IMR-90 (cell line): ENCODE results near the gene EXOC3L4. TPM values are rescaled to one million over a fixed set of nuclear protein-coding genes. Genes with fewer than 3 reads are reported as not detected.

Experiments used
- ATAC-seq: fragments of 200-7000 bp; cut with Tn5 transposase; 2 replicates; pipeline ENCODE4 v1.9.1; 2020; ENCODE audit warnings: low read depth, mild to moderate bottlenecking, moderate library complexity
- BruUV-seq: library from RNA; stranded (reverse); fragments of 400-500 nt; replicated peaks from 2 replicates; lab custom pipeline; 2021; lab: Mats Ljungman, UMichigan
- CTCF ChIA-PET: fragments of 300-600 bp; formaldehyde crosslinking; extraction: SDS; loops from one replicate; lab custom pipeline; 2021; ENCODE audit warnings: antibody characterized with exemption; lab: Yijun Ruan, JAX
- POLR2A ChIA-PET: fragments of 300-600 bp; sonication (Branson Sonifier 250); formaldehyde crosslinking; loops from one replicate; lab custom pipeline; 2022; ENCODE audit warnings: antibody characterized with exemption; ENCODE audit not compliant: unreplicated experiment; lab: Charles Lee
- DNase-seq: peaks from one replicate; pipeline ENCODE4 v3.0.0; 2013
- H2AFZ ChIP-seq: replicated peaks from 2 replicates; pipeline ENCODE3; 2013; ENCODE audit warnings: low read length, mild to moderate bottlenecking; ENCODE audit not compliant: poor library complexity
- H2AK5ac ChIP-seq: 2 replicates; pipeline ENCODE4 v1.6.1; 2013; ENCODE audit warnings: low read depth, low read length, inconsistent platforms
- H2AK9ac ChIP-seq: replicated peaks from 2 replicates; pipeline ENCODE3; 2013; ENCODE audit warnings: mild to moderate bottlenecking, low read depth, low read length, moderate library complexity; ENCODE audit not compliant: poor library complexity
- H2BK120ac ChIP-seq: 2 replicates; pipeline ENCODE4 v1.6.1; 2013; ENCODE audit warnings: low read depth, low read length, inconsistent platforms
- H2BK15ac ChIP-seq: 3 replicates; pipeline ENCODE4 v1.6.1; 2013; ENCODE audit warnings: low read depth, low read length, inconsistent platforms
- H2BK20ac ChIP-seq: 2 replicates; pipeline ENCODE4 v1.6.1; 2013; ENCODE audit warnings: low read depth, mild to moderate bottlenecking, inconsistent platforms, low read length, moderate library complexity
- H2BK5ac ChIP-seq: 2 replicates; pipeline ENCODE4 v1.6.1; 2013; ENCODE audit warnings: mild to moderate bottlenecking, low read depth, low read length, inconsistent platforms; ENCODE audit not compliant: poor library complexity, severe bottlenecking
- H3K14ac ChIP-seq: replicated peaks from 2 replicates; pipeline ENCODE4 v1.6.1; 2013; ENCODE audit warnings: low read depth, low read length, inconsistent platforms
- H3K18ac ChIP-seq: 2 replicates; pipeline ENCODE4 v1.6.1; 2013; ENCODE audit warnings: low read depth, low read length, control low read depth
- H3K23ac ChIP-seq: 2 replicates; pipeline ENCODE4 v1.6.1; 2013; ENCODE audit warnings: low read depth, low read length, inconsistent platforms
- H3K27ac ChIP-seq: 2 replicates; pipeline ENCODE4 v1.5.1; 2013; ENCODE audit warnings: mild to moderate bottlenecking, control low read depth, low read length; ENCODE audit not compliant: insufficient read depth
- H3K27me3 ChIP-seq: 2 replicates; pipeline ENCODE4 v1.6.1; 2013; ENCODE audit warnings: low read length; ENCODE audit not compliant: control insufficient read depth, insufficient read depth
- H3K36me3 ChIP-seq: 2 replicates; pipeline ENCODE4 v1.6.1; 2013; ENCODE audit warnings: low read length, mixed read lengths; ENCODE audit not compliant: control insufficient read depth, insufficient read depth
- H3K4ac ChIP-seq: 2 replicates; pipeline ENCODE4 v1.6.1; 2013; ENCODE audit warnings: low read depth, low read length, inconsistent platforms
- H3K4me1 ChIP-seq: 2 replicates; pipeline ENCODE4 v1.6.1; 2013; ENCODE audit warnings: low read length, mixed read lengths; ENCODE audit not compliant: control insufficient read depth, insufficient read depth
- H3K4me2 ChIP-seq: 2 replicates; pipeline ENCODE4 v1.6.1; 2013; ENCODE audit warnings: low read depth, mild to moderate bottlenecking, control low read depth, low read length, moderate library complexity
- H3K4me3 ChIP-seq: 2 replicates; pipeline ENCODE4 v1.5.1; 2013; ENCODE audit warnings: low read depth, mild to moderate bottlenecking, control low read depth, low read length, moderate library complexity; ENCODE audit not compliant: insufficient read depth
- H3K56ac ChIP-seq: 2 replicates; pipeline ENCODE4 v1.6.1; 2013; ENCODE audit warnings: low read length, inconsistent platforms; ENCODE audit not compliant: insufficient read depth; ENCODE audit errors: extremely low read depth
- H3K79me1 ChIP-seq, 2 experiments: 2 replicates each; pipeline ENCODE4 v1.6.1; 2013; ENCODE audit warnings: low read length in 2 of 2, inconsistent platforms in 1 of 2, low read depth in 1 of 2
- H3K9ac ChIP-seq: 2 replicates; pipeline ENCODE4 v1.6.1; 2013; ENCODE audit warnings: low read depth, low read length, control low read depth
- H3K9me1 ChIP-seq: 2 replicates; pipeline ENCODE4 v1.6.1; 2013; ENCODE audit warnings: low read length, inconsistent platforms; ENCODE audit not compliant: insufficient read depth
- H3K9me3 ChIP-seq: 2 replicates; pipeline ENCODE4 v1.6.1; 2013; ENCODE audit warnings: low read length; ENCODE audit not compliant: control insufficient read depth, insufficient read depth
- H4K20me1 ChIP-seq: 2 replicates; pipeline ENCODE4 v1.6.1; 2013; ENCODE audit warnings: low read length, inconsistent platforms; ENCODE audit not compliant: insufficient read depth
- H4K5ac ChIP-seq: 2 replicates; pipeline ENCODE4 v1.6.1; 2013; ENCODE audit warnings: mild to moderate bottlenecking, low read depth, low read length, control low read depth
- H4K8ac ChIP-seq, 2 experiments: 2 replicates each; pipeline ENCODE4 v1.6.1; 2013; ENCODE audit warnings: low read depth in 2 of 2, low read length in 2 of 2, control low read depth in 1 of 2, inconsistent platforms in 1 of 2
- H4K91ac ChIP-seq: 2 replicates; pipeline ENCODE4 v1.6.1; 2013; ENCODE audit warnings: low read depth, low read length, inconsistent platforms; ENCODE audit not compliant: insufficient read depth
- BHLHE40 ChIP-seq: fragments of 150-350 bp; IDR thresholded peaks from 2 replicates; pipeline ENCODE4 v1.6.1; 2016; ENCODE audit warnings: mild to moderate bottlenecking, low read depth, low read length
- CEBPB ChIP-seq: IDR thresholded peaks from 2 replicates; pipeline ENCODE4 v1.6.1; 2012; ENCODE audit warnings: low read depth, low read length, improper control_type of control experiment
- CHD1 ChIP-seq: IDR thresholded peaks from 2 replicates; pipeline ENCODE4 v1.6.1; 2012; ENCODE audit warnings: low read depth, low read length, improper control_type of control experiment
- CTCF ChIP-seq: conservative IDR thresholded peaks from 2 replicates; pipeline ENCODE4 v1.5.1; 2012; ENCODE audit warnings: mild to moderate bottlenecking, low read depth, low read length, improper control_type of control experiment
- ELK1 ChIP-seq: fragments of 150-350 bp; IDR thresholded peaks from 2 replicates; pipeline ENCODE4 v1.6.1; 2016; ENCODE audit warnings: low read depth, mild to moderate bottlenecking, low read length, moderate library complexity, borderline replicate concordance
- FOS ChIP-seq: fragments of 150-350 bp; IDR thresholded peaks from 2 replicates; pipeline ENCODE4 v1.6.1; 2016; ENCODE audit warnings: low read depth, low read length
- MAFK ChIP-seq: IDR thresholded peaks from 2 replicates; pipeline ENCODE4 v1.6.1; 2012; ENCODE audit warnings: low read depth, low read length, improper control_type of control experiment
- MAZ ChIP-seq: IDR thresholded peaks from 2 replicates; pipeline ENCODE4 v1.6.1; 2012; ENCODE audit warnings: low read depth, mild to moderate bottlenecking, low read length, improper control_type of control experiment, moderate library complexity, borderline replicate concordance
- MXI1 ChIP-seq: IDR thresholded peaks from 2 replicates; pipeline ENCODE4 v1.6.1; 2012; ENCODE audit warnings: low read depth, mild to moderate bottlenecking, low read length, moderate library complexity, borderline replicate concordance
- NFE2L2 ChIP-seq: fragments of 150-350 bp; IDR thresholded peaks from 2 replicates; pipeline ENCODE4 v1.6.1; 2016; ENCODE audit warnings: low read depth, mild to moderate bottlenecking, low read length
- POLR2A ChIP-seq: IDR thresholded peaks from 2 replicates; pipeline ENCODE4 v1.6.1; 2012; ENCODE audit warnings: mild to moderate bottlenecking, low read depth, low read length
- RAD21 ChIP-seq: IDR thresholded peaks from 2 replicates; pipeline ENCODE4 v1.6.1; 2012; ENCODE audit warnings: low read length, improper control_type of control experiment
- RCOR1 ChIP-seq: IDR thresholded peaks from 2 replicates; pipeline ENCODE4 v1.6.1; 2012; ENCODE audit warnings: mild to moderate bottlenecking, low read length, improper control_type of control experiment; ENCODE audit not compliant: insufficient replicate concordance
- RFX5 ChIP-seq: IDR thresholded peaks from 2 replicates; pipeline ENCODE4 v1.8.0; 2012; ENCODE audit warnings: low read depth, mild to moderate bottlenecking, low read length, moderate library complexity
- SMC3 ChIP-seq: fragments of 150-350 bp; IDR thresholded peaks from 2 replicates; pipeline ENCODE4 v1.6.1; 2016; ENCODE audit warnings: low read depth, mild to moderate bottlenecking, antibody characterized with exemption, low read length, moderate library complexity
- USF2 ChIP-seq: fragments of 150-350 bp; IDR thresholded peaks from 2 replicates; pipeline ENCODE4 v1.6.1; 2017; ENCODE audit warnings: mild to moderate bottlenecking, antibody characterized with exemption, low read length, low read depth
- WGBS, 2 experiments: methylation state at CpG; one replicate each; pipeline versions ENCODE4 v1.1.5 to v1.1.7; 2013; ENCODE audit warnings: missing lambda C conversion rate in 2 of 2; ENCODE audit not compliant: insufficient read length in 1 of 2; ENCODE audit errors: extremely low coverage in 2 of 2; 5-methylcytosine and 5-hydroxymethylcytosine counted together
- dilution Hi-C: fragments of 300-500 bp; cut with HindIII; formaldehyde crosslinking; loops from one replicate; pipeline ENCODE4 v1.14.3; 2018; ENCODE audit warnings: low sequenced_read_pairs; ENCODE audit not compliant: unreplicated experiment
- in situ Hi-C: fragments of 300-500 bp; cut with MboI; formaldehyde crosslinking; loops from 3 replicates; pipeline ENCODE4 v1.14.3; 2019; ENCODE audit warnings: low sequenced_read_pairs, inconsistent platforms, mixed read lengths
- intact Hi-C: fragments of 100-400 bp; cut with micrococcal nuclease; formaldehyde crosslinking; loops from 2 replicates; pipeline ENCODE4 v1.10.0; 2022
- polyA plus RNA-seq, 3 experiments: library from polyadenylated mRNA; depleted of rRNA; stranded (reverse); fragments of >200 nt; gene quantifications; 2 replicates each; pipeline ENCODE4 v1.2.3, GENCODE V29; 2012; ENCODE audit warnings: low replicate concordance in 1 of 3
- total RNA-seq: library from RNA; depleted of rRNA; stranded (reverse); fragments of >200 nt; gene quantifications from 2 replicates; pipeline ENCODE4 v1.2.3, GENCODE V29; 2012

The EXOC3L4 gene
- total and polyA plus RNA-seq, 2 of the 4 experiments (the other 2 are of a cell fraction), result not detected

- no peaks in the 10 kb centered on the region for H4K20me1 ChIP-seq
- ChIA-PET CTCF (no interaction called here), POLR2A (no interaction called here)
- no peak overlapping the region for H2AK5ac ChIP-seq
- no peak overlapping the region for H4K91ac ChIP-seq
- H3K9me3 ChIP-seq, result no peaks in the 10 kb centered on the region
- no peak overlapping the region for H3K9ac ChIP-seq
- no peak overlapping the region for H2AK9ac ChIP-seq
- no peaks in the 10 kb centered on the region for H3K79me1 ChIP-seq
- no peak overlapping the region for H4K5ac ChIP-seq
- 8% methylated on average over 2 of the region's 4 CpGs; no CpG with 5 or more reads in 1 of the 2 experiments for WGBS, 2 experiments
- no TSS peak for BruUV-seq
- H3K23ac ChIP-seq, result no peak overlapping the region
- no peak overlapping the region for H3K18ac ChIP-seq
- ATAC-seq (peak; percentile 69), DNase-seq (peak; percentile 56)
- no peak overlapping the region for H2AFZ ChIP-seq
- intact Hi-C loops, result loop anchor here (5.0 kb wide), 1 partner anchor 43 kb away; no protein-coding TSS in a partner anchor
- H2BK120ac ChIP-seq, result peak overlapping the region; percentile 75; the same call in 1 of the 2 replicates
- H3K4ac ChIP-seq, result no peak overlapping the region
- no peak overlapping the region for H3K14ac ChIP-seq
- TF ChIP-seq MAFK (no peak), CEBPB (no peak), USF2 (no peak), MXI1 (no peak), BHLHE40 (no peak), CHD1 (no peak), RCOR1 (no peak), CTCF (no peak), SMC3 (no peak), POLR2A (no peak), RFX5 (no peak), RAD21 (no peak), FOS (no peak), NFE2L2 (no peak), ELK1 (no peak), MAZ (no peak)
- H3K56ac ChIP-seq, result no peak overlapping the region
- peaks cover 12% of the 10 kb centered on the region for H3K27me3 ChIP-seq
- H2BK5ac ChIP-seq, result no peak overlapping the region
- H2BK15ac ChIP-seq, result no peak overlapping the region; the same call in 2 of the 3 replicates
- H3K4me3 ChIP-seq, result no peak overlapping the region
- H3K4me1 ChIP-seq, result peaks cover 8% of the 10 kb centered on the region
- peak overlapping the region; percentile 11; the same call in 1 of the 2 replicates for H2BK20ac ChIP-seq
- in situ Hi-C loops, result no loop called here
- no peak overlapping the region for H3K27ac ChIP-seq
- H4K8ac ChIP-seq, result no peak overlapping the region
- H3K9me1 ChIP-seq, result peaks cover 8% of the 10 kb centered on the region
- H3K4me2 ChIP-seq, result no peak overlapping the region
- dilution Hi-C loops, result no loop called here
- H3K36me3 ChIP-seq, result no peaks in the 10 kb centered on the region
These were observed 49.6 kb downstream of the EXOC3L4 start for GRCh38 chr14:103144085-103144484.
